Spleen (tissue), 11 donors: ENCODE results near the gene ITPR1. TPM values are rescaled to one million over a fixed set of nuclear protein-coding genes. Genes with fewer than 3 reads are reported as not detected.

Source experiments
- DNase-seq: peaks from one replicate; pipeline ENCODE4 v3.0.0-alpha.2; 2020
- H3K27ac ChIP-seq, 8 donors: fragments of 200-600 bp; sonication (generic) in 7 of 8; 1 replicate in 4 of 8; 2 replicates in 4 of 8; pipeline versions ENCODE4 v1.5.0 to v1.8.0; 2016 to 2021; ENCODE audit warnings: inconsistent platforms in 4 of 8, mild to moderate bottlenecking in 4 of 8, moderate library complexity in 1 of 8
- H3K27me3 ChIP-seq, 7 donors: fragments of 200-600 bp; sonication (generic) in 6 of 7; replicated peaks in 1 of 7; 1 replicate in 4 of 7; 2 replicates in 3 of 7; pipeline versions ENCODE4 v1.5.0 to v1.8.0; 2016 to 2021; ENCODE audit warnings: inconsistent platforms in 3 of 7, mild to moderate bottlenecking in 1 of 7
- H3K36me3 ChIP-seq, 6 donors: fragments of 200-600 bp; sonication (generic) in 5 of 6; 1 replicate in 4 of 6; 2 replicates in 2 of 6; pipeline versions ENCODE4 v1.5.0 to v1.8.0; 2016 to 2021; ENCODE audit warnings: inconsistent platforms in 2 of 6
- H3K4me1 ChIP-seq, 6 donors: fragments of 200-600 bp; sonication (generic) in 5 of 6; 1 replicate in 3 of 6; 2 replicates in 3 of 6; pipeline versions ENCODE4 v1.5.0 to v1.8.0; 2016 to 2021; ENCODE audit warnings: inconsistent platforms in 3 of 6
- H3K4me3 ChIP-seq, 8 donors: fragments of 200-600 bp; sonication (generic) in 7 of 8; 1 replicate in 4 of 8; 2 replicates in 4 of 8; pipeline versions ENCODE4 v1.5.0 to v1.8.0; 2016 to 2021; ENCODE audit warnings: inconsistent platforms in 4 of 8, mild to moderate bottlenecking in 4 of 8, moderate library complexity in 2 of 8
- H3K9me3 ChIP-seq, 8 donors: fragments of 200-600 bp; sonication (generic) in 7 of 8; 1 replicate in 4 of 8; 2 replicates in 4 of 8; pipeline versions ENCODE4 v1.5.0 to v1.8.0; 2016 to 2021; ENCODE audit warnings: inconsistent platforms in 4 of 8
- CTCF ChIP-seq, 11 experiments: fragments of 200-600 bp in 7 of 11; fragments of 450-650 bp in 4 of 11; sonication (generic) in 4 of 11; IDR thresholded peaks in 8 of 11; conservative IDR thresholded peaks in 3 of 11; 1 replicate in 7 of 11; 2 replicates in 4 of 11; pipeline versions ENCODE4 v1.4.0 to v1.8.0; 2016 to 2021; ENCODE audit warnings: antibody characterized with exemption in 11 of 11, inconsistent platforms in 4 of 11, mild to moderate bottlenecking in 1 of 11
- POLR2A ChIP-seq, 3 donors: fragments of 450-650 bp; IDR thresholded peaks; one replicate each; pipeline ENCODE4 v1.5.1; 2017; ENCODE audit warnings: antibody characterized with exemption in 3 of 3, mild to moderate bottlenecking in 1 of 3
- POLR2AphosphoS5 ChIP-seq, 3 donors: sonication (generic); formaldehyde crosslinking; IDR thresholded peaks; one replicate each; pipeline ENCODE4 v1.5.1; 2017; ENCODE audit warnings: antibody characterized with exemption in 3 of 3
- WGBS, 5 donors: extraction: QIAGEN DNeasy Blood & Tissue Kit in 3 of 5; methylation state at CpG; one replicate each; pipeline versions ENCODE4 v1.1.5 to v1.1.7; 2013 to 2018; 5-methylcytosine and 5-hydroxymethylcytosine counted together
- intact Hi-C: fragments of 100-400 bp; cut with DNase I; formaldehyde crosslinking; loops from one replicate; pipeline ENCODE4 v1.15.0; 2023; ENCODE audit warnings: low total_unique reads
- polyA plus RNA-seq, 3 donors: library from polyadenylated mRNA; stranded (reverse); fragments of 200-250 nt; gene quantifications; one replicate each; pipeline ENCODE4 v1.2.1, GENCODE V29; 2013
- total RNA-seq, 7 donors: library from RNA; depleted of rRNA in 3 of 7; stranded (reverse); fragments of >200 nt in 3 of 7; fragmentation: NEBNext Ultra II Directional in 4 of 7; extraction: Animal tissue kit (Norgen Biotek cat#: 25700) in 4 of 7; gene quantifications; one replicate each; pipeline versions ENCODE4 v1.1.0 to v1.2.1, GENCODE V29; 2016 to 2021
- donor health status: healthy with polysubstance abuse.
- donor health status: DM: no; HTN: no; CAD: no; lungs with moderate emphysema.
- donor health status: DM: no; HTN: no; CAD: no.
- donor health status: Bipolar disorder and iron deficiency.
- donor health status: healthy.
- donor health status: DM: no; HTN: no; CAD: no.
- donor health status: DM: yes; HTN: yes; CAD: no.

The ITPR1 gene
- total and polyA plus RNA-seq, 10 donors, result 17.5 to 194 (median 129) TPM

GRCh38 chr3:4532535-4533112, 39.5 kb downstream of the ITPR1 start:
- peaks cover 0 to 5% (median 2%) of the 10 kb centered on the region in 8 donors for H3K9me3 ChIP-seq
- H3K27ac ChIP-seq, result peak overlapping the region in 1 of 8 donors; percentile 28
- intact Hi-C loops, result no loop called here
- H3K27me3 ChIP-seq, result no peaks in the 10 kb centered on the region
- H3K4me3 ChIP-seq, result no peak overlapping the region
- no peak for DNase-seq
- TF ChIP-seq POLR2A (IDR thresholded peaks at IDR 0.05) (no peak), CTCF (IDR thresholded peaks at IDR 0.05 in 8 of 11, conservative IDR thresholded peaks at IDR 0.05 in 3 of 11) (no peak), POLR2AphosphoS5 (IDR thresholded peaks at IDR 0.05) (no peak)
- peaks cover 9 to 75% (median 46%) of the 10 kb centered on the region in 6 donors for H3K4me1 ChIP-seq
- peaks cover 0 to 9% (median 0%) of the 10 kb centered on the region in 6 donors for H3K36me3 ChIP-seq
- WGBS, 5 donors, result 70 to 82% (median 78%) methylated on average over 11 of the region's 11 CpGs

- Histone ChIP-seq H3K4me1 (peaks cover 9 to 64% (median 45%) of the 10 kb centered on the region in 6 donors), H3K4me3 (no peak overlapping the region), H3K9me3 (peaks cover 0 to 17% (median 11%) of the 10 kb centered on the region in 8 donors), H3K27me3 (no peaks in the 10 kb centered on the region), H3K36me3 (peaks cover 0 to 18% (median 0%) of the 10 kb centered on the region in 6 donors), H3K27ac (peak overlapping the region in 4 of 8 donors; percentile 22 to 31 (median 30))
- intact Hi-C loops, result no loop called here
- TF ChIP-seq POLR2A (IDR thresholded peaks at IDR 0.05) (no peak), POLR2AphosphoS5 (IDR thresholded peaks at IDR 0.05) (no peak), CTCF (IDR thresholded peaks at IDR 0.05 in 8 of 11, conservative IDR thresholded peaks at IDR 0.05 in 3 of 11) (no peak)
- 22 to 40% (median 30%) methylated on average over 14 of the region's 14 CpGs for WGBS, 5 donors
- no peak for DNase-seq
Measured at GRCh38 chr3:4533489-4534443, 40.6 kb downstream of the ITPR1 start.

GRCh38 chr3:4534906-4535305, 41.8 kb downstream of the ITPR1 start:
- H3K27ac ChIP-seq, result no peak overlapping the region
- TF ChIP-seq CTCF (IDR thresholded peaks at IDR 0.05 in 8 of 11, conservative IDR thresholded peaks at IDR 0.05 in 3 of 11) (no peak), POLR2A (IDR thresholded peaks at IDR 0.05) (no peak), POLR2AphosphoS5 (IDR thresholded peaks at IDR 0.05) (no peak)
- intact Hi-C loops, result no loop called here

DNA sequence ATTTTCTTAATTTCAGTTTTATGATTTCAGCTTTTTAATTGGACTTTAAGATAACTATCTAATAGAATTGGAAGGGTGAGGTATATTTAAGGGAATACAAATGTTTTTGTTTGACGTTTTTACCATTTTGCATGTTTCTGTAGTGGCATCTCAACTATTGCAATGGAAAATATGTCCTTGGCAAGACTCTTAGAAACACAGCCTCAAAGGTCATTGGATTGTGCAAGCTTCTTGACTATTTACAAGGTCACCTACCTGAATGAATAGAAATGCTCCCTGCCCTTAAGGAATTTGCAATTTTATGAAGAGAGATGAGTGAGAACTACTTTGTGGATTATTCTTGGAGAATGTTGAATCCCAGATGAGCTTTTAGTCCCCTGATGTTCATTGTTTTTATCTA, 43.1 kb downstream of the ITPR1 start:
- Histone ChIP-seq H3K27ac (no peak overlapping the region), H3K4me3 (no peak overlapping the region), H3K9me3 (peaks cover 0 to 33% (median 25%) of the 10 kb centered on the region in 8 donors), H3K36me3 (peaks cover 0 to 20% (median 0%) of the 10 kb centered on the region in 6 donors), H3K27me3 (no peaks in the 10 kb centered on the region), H3K4me1 (peaks cover 9 to 39% (median 33%) of the 10 kb centered on the region in 6 donors)
- DNase-seq, result no peak
- intact Hi-C loops, result no loop called here
- no peak for TF ChIP-seq POLR2A (IDR thresholded peaks at IDR 0.05)
- no peak for TF ChIP-seq POLR2AphosphoS5 (IDR thresholded peaks at IDR 0.05)
- TF ChIP-seq CTCF (IDR thresholded peaks at IDR 0.05 in 8 of 11, conservative IDR thresholded peaks at IDR 0.05 in 3 of 11), result no peak
- WGBS, 5 donors, result 51 to 82% (median 74%) methylated on average over 1 of the region's 1 CpG

More at GRCh38 chr3:4534906-4535305, 41.8 kb downstream of the ITPR1 start:
- Histone ChIP-seq H3K4me3 (no peak overlapping the region), H3K9me3 (peaks cover 0 to 27% (median 19%) of the 10 kb centered on the region in 8 donors), H3K27me3 (no peaks in the 10 kb centered on the region), H3K4me1 (peaks cover 9 to 53% (median 39%) of the 10 kb centered on the region in 6 donors), H3K36me3 (peaks cover 0 to 20% (median 0%) of the 10 kb centered on the region in 6 donors)
- no peak for DNase-seq
- WGBS, 5 donors, result 50 to 73% (median 65%) methylated on average over 5 of the region's 5 CpGs
